ENCODE data around the gene LAMB1.

LAMB1 gene

GRCh38 chr7:107998660-107999480, 4.1 kb downstream of the LAMB1 start:
- no peak for DNase-seq (ENCODE audit: low read depth)

GRCh38 chr7:107998150-107998549, 4.8 kb downstream of the LAMB1 start:
- DNase-seq (ENCODE audit: low read depth): no peak

GRCh38 chr7:107996072-107996882, 6.7 kb downstream of the LAMB1 start:
- no peak for DNase-seq (ENCODE audit: low read depth)

DNA sequence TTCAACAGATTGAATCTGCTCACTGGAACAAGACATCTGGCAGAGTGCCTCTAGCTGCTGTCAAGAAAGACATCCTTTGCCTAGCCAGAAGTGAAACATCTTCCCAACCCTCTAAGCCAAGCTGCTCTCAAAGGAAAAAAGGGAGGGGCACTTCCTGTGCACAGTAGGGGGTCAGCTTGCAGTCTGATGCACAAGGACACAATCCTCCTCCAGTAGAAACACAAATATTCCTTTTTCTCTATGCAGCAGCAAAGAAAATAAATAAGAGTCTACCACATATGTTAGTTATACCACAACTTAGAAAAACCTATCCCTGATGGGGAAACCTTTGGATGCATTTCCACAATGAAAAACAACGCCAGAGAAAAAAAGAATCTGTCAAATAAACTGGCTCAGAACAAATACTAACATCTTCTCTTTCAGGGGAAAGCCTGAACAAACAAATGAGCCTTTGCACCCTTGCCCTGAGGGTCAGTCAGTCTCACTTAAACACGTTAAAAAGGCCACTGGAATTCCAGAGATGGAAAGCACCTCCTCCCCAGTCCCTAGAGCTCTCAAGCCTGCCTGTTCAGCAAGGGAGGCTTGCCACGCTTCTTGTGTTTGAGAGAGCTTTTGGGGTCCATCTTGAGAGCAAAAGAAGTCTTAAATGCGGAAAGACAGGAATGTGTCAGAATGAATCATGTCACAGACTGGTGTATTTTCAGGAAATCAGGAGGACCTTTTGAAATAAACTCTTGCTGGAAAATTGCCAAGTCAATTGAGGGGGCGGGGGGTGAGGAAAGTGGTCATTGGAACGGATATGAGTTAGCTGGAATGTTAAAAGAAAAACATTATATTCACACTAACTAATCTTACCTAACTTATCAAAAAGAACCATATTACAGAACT, 7.5 kb downstream of the LAMB1 start:
- DNase-seq (ENCODE audit: low read depth): no peak

DNA sequence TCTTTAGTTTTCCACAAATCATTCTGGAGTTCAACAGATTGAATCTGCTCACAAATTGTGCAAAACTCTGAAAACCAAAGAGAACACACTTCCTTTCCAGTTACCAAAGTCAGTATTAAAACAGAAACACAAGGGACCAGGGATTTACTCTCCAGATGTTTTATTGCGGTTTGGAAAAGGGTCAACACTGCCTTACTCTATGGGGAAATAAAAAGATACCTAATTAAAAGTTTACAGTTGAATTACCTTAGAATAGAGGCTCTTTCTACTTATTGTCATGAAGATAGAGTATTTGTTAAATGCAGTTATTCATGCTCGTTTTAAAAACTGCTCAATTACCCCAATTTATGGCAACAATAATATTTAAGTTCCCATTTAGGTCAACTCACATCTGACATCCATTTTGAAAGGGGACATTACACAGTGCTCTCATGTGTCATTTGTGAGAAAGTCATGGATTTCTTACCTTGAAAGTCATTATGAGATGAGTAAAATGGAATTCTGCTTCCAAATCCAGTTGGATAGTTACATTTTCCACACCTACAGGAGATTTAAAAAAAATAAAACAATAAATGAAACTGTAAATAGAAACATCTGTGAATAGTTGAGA, 8.4 kb downstream of the LAMB1 start:
- no peak for DNase-seq (ENCODE audit: low read depth)

DNA sequence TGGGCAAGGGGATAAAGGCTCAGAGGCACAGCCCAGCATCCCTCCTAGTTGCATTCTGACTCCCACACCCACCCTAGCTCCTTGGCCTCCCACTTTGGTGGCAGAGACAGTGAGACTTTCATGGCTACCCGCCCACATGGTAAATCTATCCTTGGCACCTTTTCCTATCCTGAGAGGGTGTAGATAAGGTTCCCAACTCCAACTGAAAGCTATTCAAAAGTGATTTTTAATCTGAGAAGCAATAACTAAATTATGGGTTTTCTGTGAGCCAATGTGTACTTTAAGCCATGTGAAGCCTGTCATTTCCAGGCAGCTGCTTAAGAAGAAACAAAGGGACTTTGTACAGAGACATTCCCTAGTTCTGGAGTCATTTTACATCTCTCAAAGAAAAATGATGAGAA, 9.1 kb downstream of the LAMB1 start:
- no peak for DNase-seq (ENCODE audit: low read depth)

GRCh38 chr7:107989618-107990373, 13.2 kb downstream of the LAMB1 start:
- DNase-seq (ENCODE audit: low read depth): no peak

DNA sequence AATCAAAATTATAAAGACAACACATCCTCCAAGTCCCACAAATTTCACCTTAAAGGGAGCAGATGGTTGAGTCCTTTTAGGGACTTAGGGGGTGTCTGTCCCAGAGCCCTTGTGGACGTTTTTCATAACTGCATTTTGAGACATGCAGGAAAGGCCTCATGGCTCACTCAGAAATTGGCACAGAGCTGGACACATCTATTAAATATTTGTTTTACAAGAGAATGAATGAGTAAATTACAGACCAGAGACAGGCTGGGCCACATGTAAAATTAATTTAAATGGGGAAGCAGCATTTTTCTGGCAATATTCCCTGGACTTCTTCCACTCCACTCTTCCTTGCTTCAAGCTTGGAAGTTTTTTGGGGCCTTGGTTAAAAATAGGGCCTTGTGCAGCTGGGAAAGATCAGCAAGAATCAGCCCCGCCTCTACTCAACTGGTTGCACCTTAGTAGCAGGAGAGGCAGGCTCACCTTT, 20.0 kb downstream of the LAMB1 start:
- DNase-seq (ENCODE audit: low read depth): no peak

- no peak for DNase-seq (ENCODE audit: low read depth)
Observed at GRCh38 chr7:107982042-107982840, 20.7 kb downstream of the LAMB1 start.

- no peak for DNase-seq (ENCODE audit: low read depth)
Observed at GRCh38 chr7:107981466-107981865, 21.5 kb downstream of the LAMB1 start.

DNA sequence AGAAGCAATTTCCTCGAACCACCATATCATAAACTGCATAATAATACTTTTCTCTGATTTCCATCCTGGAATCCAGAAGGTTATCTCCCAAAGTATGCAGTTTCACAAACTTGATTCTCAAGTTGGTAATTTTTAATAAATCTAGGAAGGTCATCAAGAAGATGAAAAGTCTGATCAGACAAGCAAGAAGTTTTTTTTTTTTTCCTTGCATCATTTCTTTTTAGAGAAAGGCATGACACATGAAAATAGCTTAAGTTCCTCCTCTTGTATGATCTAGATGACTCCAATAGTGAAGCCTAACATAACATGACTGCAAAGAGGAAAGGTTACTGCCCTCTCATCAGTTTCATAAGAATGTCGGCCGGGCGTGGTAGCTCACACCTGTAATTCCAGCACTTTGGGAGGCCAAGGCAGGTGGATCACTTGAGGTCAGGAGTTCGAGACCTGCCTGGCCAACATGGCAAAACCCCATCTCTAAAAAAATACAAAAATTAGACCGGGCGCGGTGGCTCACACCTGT, 22.2 kb downstream of the LAMB1 start:
- no peak for DNase-seq (ENCODE audit: low read depth)

DNA sequence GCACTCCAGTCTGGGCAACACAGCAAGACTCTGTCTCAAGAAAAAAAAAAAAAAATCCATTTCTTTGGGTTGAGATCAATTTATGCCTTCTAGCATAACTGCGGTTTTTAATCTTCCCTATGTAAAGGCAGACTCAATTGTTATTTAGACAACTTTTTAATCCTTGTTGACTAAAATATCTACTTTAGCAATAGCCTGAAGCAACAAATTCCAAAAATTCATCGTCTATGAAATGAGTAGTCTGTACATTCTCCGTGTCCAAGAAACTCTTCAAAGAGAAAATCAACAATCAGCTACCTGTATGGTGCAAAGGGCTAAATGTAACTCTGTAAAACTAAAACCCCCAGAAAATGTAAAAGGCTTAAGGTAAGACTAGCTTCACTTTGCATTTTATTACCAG, 22.8 kb downstream of the LAMB1 start:
- DNase-seq (ENCODE audit: low read depth): no peak

DNA sequence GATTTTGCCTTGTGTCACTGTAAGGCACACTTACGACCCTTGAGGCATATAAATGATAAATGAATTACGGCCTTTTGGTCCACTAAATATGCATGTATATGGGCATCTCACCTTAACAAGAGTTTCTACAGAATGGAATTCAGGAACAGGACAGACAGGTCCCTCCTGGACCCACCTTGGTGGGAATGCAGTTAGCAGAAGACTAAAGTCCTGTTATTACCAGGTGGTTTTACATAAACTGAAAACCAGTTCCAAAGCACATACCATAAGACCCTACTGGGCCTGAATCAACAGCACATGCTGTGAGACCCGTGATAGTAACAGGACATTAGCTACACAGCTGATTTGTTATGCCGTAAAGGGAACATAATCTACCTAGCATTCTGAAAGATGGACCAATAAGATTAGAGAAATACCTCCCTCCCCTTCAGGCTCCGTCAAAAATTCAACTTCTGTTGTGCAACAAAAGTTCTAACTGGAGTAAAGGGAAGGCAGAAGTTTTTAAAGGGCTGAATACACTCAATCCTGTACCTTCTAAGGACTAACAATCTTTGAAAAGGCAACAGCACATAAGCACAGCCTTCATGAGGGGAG, 24.0 kb downstream of the LAMB1 start:
- DNase-seq (ENCODE audit: low read depth): no peak

- DNase-seq (ENCODE audit: low read depth): no peak
Observed at GRCh38 chr7:107977048-107977447, 25.9 kb downstream of the LAMB1 start.

DNA sequence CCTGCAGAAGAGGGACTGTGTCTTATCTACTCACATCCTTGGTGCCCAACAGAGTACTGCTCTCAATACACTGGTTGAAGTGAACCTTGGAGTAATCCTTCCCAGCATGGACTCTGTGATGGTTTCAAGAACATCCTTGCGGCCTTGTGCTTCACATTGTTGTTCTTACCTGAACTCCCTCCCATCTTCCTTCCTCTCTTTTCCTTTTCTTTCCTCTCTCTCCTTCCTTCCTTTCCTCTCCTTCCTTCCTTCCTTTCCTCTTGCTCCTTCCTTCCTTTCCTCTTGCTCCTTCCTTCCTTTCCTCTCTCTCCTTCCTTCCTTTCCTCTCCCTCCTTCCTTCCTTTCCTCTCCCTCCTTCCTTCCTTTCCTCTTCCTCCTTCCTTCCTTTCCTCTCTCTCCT, 26.3 kb downstream of the LAMB1 start:
- no peak for DNase-seq (ENCODE audit: low read depth)

GRCh38 chr7:107975394-107976013, 27.5 kb downstream of the LAMB1 start:
- DNase-seq (ENCODE audit: low read depth): no peak

DNA sequence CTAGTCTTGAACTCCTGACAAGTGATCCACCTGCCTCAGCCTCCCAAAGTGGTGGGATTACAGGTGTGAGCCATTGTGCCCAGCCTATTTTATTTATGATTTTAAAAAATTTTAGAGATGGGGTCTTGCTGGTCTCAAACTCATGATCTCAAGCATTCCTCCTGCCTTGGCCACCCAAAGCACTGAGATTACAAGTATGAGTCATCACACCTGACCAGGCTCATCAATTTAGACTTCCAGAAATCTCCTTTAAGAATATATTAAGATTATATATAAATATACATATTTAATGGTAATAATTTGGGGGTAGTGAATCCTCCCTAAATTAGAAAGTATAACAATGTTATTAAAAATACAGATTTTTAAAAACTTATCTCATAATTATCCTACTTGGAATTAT, 29.1 kb downstream of the LAMB1 start:
- no peak for DNase-seq (ENCODE audit: low read depth)

- DNase-seq (ENCODE audit: low read depth): no peak
Observed at GRCh38 chr7:107972941-107973376, 30.0 kb downstream of the LAMB1 start.

DNA sequence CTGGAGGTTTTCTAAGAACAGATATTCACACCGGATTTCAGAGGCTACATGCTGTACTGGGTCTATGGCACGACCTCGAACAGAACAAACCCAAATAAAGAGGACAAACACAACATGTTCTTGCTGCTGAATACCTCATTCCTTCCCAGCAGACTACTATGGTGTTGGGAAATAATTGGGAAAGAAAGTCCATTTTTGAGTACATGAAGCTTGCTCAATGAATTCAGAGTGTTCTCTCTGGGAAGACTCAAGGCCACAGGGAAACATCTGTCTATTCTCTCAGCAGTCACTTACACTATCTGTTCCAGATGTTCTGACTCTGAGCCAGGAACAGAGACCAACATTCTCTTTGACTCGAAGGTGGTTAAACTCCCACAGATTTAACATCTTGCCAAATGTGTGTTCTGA, 30.9 kb downstream of the LAMB1 start:
- no peak for DNase-seq (ENCODE audit: low read depth)

Data from activated T-cell treated with anti-CD3 and anti-CD28 coated beads for 24 hours (primary cell).